K562 (cell line): ENCODE results near the gene FAM83F. TPM values are rescaled to one million over a fixed set of nuclear protein-coding genes. Genes with fewer than 3 reads are reported as not detected.
A peak's percentile ranks its signal among the peaks of the same experiment; 100 is the strongest.

Experiments used
- ATF7 ChIP-seq: fragments of 450-650 bp; IDR thresholded peaks from 2 replicates; pipeline ENCODE4 v1.7.1; 2014; ENCODE audit warnings: mild to moderate bottlenecking, moderate library complexity
- DMBX1 ChIP-seq: fragments of 250-450 bp; sonication (Bioruptor Pico); IDR thresholded peaks from 2 replicates; pipeline ENCODE4 v1.8.0; 2022; ENCODE audit warnings: inconsistent platforms, mild to moderate bottlenecking, moderate library complexity, borderline replicate concordance
- ETV1 ChIP-seq: fragments of 450-650 bp; conservative IDR thresholded peaks from 2 replicates; pipeline ENCODE4 v1.6.1; 2016; ENCODE audit warnings: missing genetic modification characterization, control low read depth, low read depth, missing compliant biosample characterization
- GABPA ChIP-seq: fragments of 200-800 bp; sonication (Bioruptor generic); conservative IDR thresholded peaks from 2 replicates; pipeline ENCODE4 v1.6.1; 2016; ENCODE audit warnings: low read depth, missing genetic modification characterization, missing compliant biosample characterization
- KDM1A ChIP-seq, 2 experiments: fragments of 450-650 bp; IDR thresholded peaks; 2 replicates each; pipeline ENCODE4 v1.6.1; 2016; ENCODE audit warnings: mild to moderate bottlenecking in 2 of 2
- LARP7 ChIP-seq: fragments of 450-650 bp; IDR thresholded peaks from 2 replicates; pipeline ENCODE4 v1.6.1; 2016
- MECOM ChIP-seq: fragments of 250-450 bp; sonication (Bioruptor Pico); IDR thresholded peaks from 2 replicates; pipeline ENCODE4 v1.8.0; 2022; ENCODE audit warnings: inconsistent platforms
- MTA2 ChIP-seq: fragments of 450-650 bp; IDR thresholded peaks from 2 replicates; pipeline ENCODE4 v1.6.1; 2016; ENCODE audit warnings: low read depth
- POLR2AphosphoS5 ChIP-seq: IDR thresholded peaks from 2 replicates; pipeline ENCODE4 v1.6.1; 2011; ENCODE audit warnings: mild to moderate bottlenecking, low read depth, low read length, moderate library complexity; ENCODE audit not compliant: control insufficient read depth, insufficient read depth
- RCOR1 ChIP-seq, 2 experiments: IDR thresholded peaks; 2 replicates each; pipeline ENCODE4 v1.6.1; 2012; ENCODE audit warnings: low read depth in 2 of 2, low read length in 2 of 2, borderline replicate concordance in 1 of 2, improper control_type of control experiment in 1 of 2
- SMARCA5 ChIP-seq: fragments of 450-650 bp; IDR thresholded peaks from 2 replicates; pipeline ENCODE4 v1.6.1; 2016
- SMARCE1 ChIP-seq: fragments of 450-650 bp; IDR thresholded peaks from 2 replicates; pipeline ENCODE4 v1.7.1; 2016; ENCODE audit warnings: mild to moderate bottlenecking
- ZNF12 ChIP-seq: sonication (generic); formaldehyde crosslinking; IDR thresholded peaks from 2 replicates; pipeline ENCODE4 v1.4.0; 2020; ENCODE audit warnings: mild to moderate bottlenecking, missing genetic modification reagents
- ZNF175 ChIP-seq: fragments of 200-800 bp; sonication (Bioruptor generic); IDR thresholded peaks from 2 replicates; pipeline ENCODE4 v1.6.1; 2016; ENCODE audit warnings: low read depth, mild to moderate bottlenecking, missing genetic modification characterization, missing compliant biosample characterization
- polyA plus RNA-seq, 8 experiments: library from polyadenylated mRNA; depleted of rRNA in 4 of 8; stranded (reverse) in 5 of 8; unstranded in 3 of 8; fragments of >200 nt; fragmentation: Nextera tagmentation in 2 of 8; fragmentation: Illumina TruSeq in 1 of 8; extraction: Ambion mirVana in 2 of 8; extraction: Trizol in 1 of 8; gene quantifications; 2 replicates each; pipeline versions ENCODE4 v1.2.1 to v1.2.3, GENCODE V29; 2011 to 2014; ENCODE audit warnings: inconsistent platforms in 1 of 8, missing spikeins in 1 of 8
- total RNA-seq, 7 experiments: library from RNA; depleted of rRNA in 6 of 7; stranded (reverse); fragments of >200 nt in 6 of 7; fragmentation: Illumina TruSeq in 2 of 7; extraction: Trizol in 2 of 7; gene quantifications; 2 replicates each; pipeline versions ENCODE4 v1.2.1 to v1.2.3, GENCODE V29; 2011 to 2021; ENCODE audit warnings: low replicate concordance in 1 of 7
- TF ChIP-seq, protein P1 (sequence below), 2 experiments: IDR thresholded peaks; 2 replicates each; pipeline ENCODE4 v1.6.1; 2011; ENCODE audit warnings: borderline replicate concordance in 1 of 2, control low read depth in 1 of 2, low read depth in 1 of 2, low read length in 1 of 2, mild to moderate bottlenecking in 1 of 2, mixed read lengths in 1 of 2, moderate library complexity in 1 of 2; ENCODE audit not compliant: insufficient read depth in 1 of 2, insufficient read length in 1 of 2, poor library complexity in 1 of 2, severe bottlenecking in 1 of 2; ENCODE audit errors: extremely low read depth in 1 of 2
- TF ChIP-seq, protein P2 (sequence below): fragments of 450-650 bp; IDR thresholded peaks from 2 replicates; pipeline ENCODE4 v1.6.1; 2016; ENCODE audit warnings: antibody characterized with exemption
- TF ChIP-seq, protein P3 (sequence below): fragments of 450-650 bp; formaldehyde crosslinking; IDR thresholded peaks from 2 replicates; pipeline ENCODE4 v1.4.0; 2020; ENCODE audit warnings: mild to moderate bottlenecking, moderate library complexity
- TF ChIP-seq, protein P4 (sequence below), 2 experiments: fragments of 450-650 bp; conservative IDR thresholded peaks; 2 replicates each; pipeline ENCODE4 v1.6.1; 2017; ENCODE audit warnings: mild to moderate bottlenecking in 2 of 2, moderate library complexity in 2 of 2
- TF ChIP-seq, protein P5 (sequence below): fragments of 450-650 bp; IDR thresholded peaks from 2 replicates; pipeline ENCODE4 v1.6.1; 2017; ENCODE audit warnings: antibody characterized with exemption

FAM83F gene
- total and polyA plus RNA-seq, 9 of the 15 experiments (the other 6 are each of a cell fraction or from before 2014, with no cell fraction given), result under 0.01 to 0.13 (median 0.04) TPM; not detected in 1

DNA sequence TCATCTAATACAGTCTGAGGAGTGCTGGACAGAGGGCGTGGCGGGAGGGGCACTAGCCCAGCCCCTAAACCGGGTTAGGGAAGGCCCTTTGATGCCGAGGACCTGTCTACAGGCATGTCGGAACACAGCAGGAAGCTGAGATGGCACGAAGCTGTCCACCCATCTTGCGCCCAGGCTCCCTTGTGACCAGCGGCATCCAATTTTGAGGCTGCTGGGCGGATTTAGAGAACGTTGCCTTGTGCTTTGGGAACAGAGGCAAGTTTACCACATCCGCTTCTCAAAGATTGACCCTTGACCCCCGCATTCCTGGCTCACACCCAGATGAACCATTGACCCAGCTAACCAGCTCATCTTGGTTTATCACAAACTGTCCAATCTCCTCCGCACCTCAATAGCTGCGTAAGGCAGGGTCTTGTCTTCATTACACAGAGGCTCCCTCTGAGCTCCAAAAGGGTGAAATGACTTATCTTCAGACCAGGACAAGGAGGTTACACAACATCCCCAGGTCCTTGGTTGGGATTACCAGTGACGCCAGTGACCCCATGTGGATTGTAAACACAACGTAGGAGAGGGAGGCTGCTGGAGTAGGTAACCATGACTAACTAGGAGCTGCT, 4.5 kb downstream of the FAM83F start (continued):
- TF ChIP-seq ZNF12 (CRISPR knock-in tag) (no peak), SMARCA5 (no peak), GABPA (tag) (peak; percentile 79), POLR2AphosphoS5 (peak; percentile 60; the same call in 1 of the 2 replicates), SMARCE1 (no peak), MTA2 (0 out of 2 replicates have a peak, but pooled peaks have one; percentile 10), LARP7 (no peak), MECOM (0 out of 2 replicates have a peak, but pooled peaks have one; percentile 7), ATF7 (peak; percentile 68), KDM1A (IDR thresholded peaks at IDR 0.05) (peak; percentile 93 to 96), ZNF175 (CRISPR knock-in tag) (0 out of 2 replicates have a peak, but pooled peaks have one; percentile 67), ETV1 (tag) (peak; percentile 78), DMBX1 (CRISPR knock-in tag) (peak; percentile 61; the same call in 1 of the 2 replicates), RCOR1 (IDR thresholded peaks at IDR 0.05; ENCODE audit: borderline replicate concordance in 1 of 2, low read depth in 2 of 2, low read length in 2 of 2) (peak; percentile 66 to 85; a peak in 3 of 4 replicates)
- TF ChIP-seq, protein P1, sequence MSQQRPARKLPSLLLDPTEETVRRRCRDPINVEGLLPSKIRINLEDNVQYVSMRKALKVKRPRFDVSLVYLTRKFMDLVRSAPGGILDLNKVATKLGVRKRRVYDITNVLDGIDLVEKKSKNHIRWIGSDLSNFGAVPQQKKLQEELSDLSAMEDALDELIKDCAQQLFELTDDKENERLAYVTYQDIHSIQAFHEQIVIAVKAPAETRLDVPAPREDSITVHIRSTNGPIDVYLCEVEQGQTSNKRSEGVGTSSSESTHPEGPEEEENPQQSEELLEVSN (IDR thresholded peaks at IDR 0.05; ENCODE audit: borderline replicate concordance in 1 of 2, extremely low read depth in 1 of 2, insufficient read depth in 1 of 2, insufficient read length in 1 of 2, low read depth in 1 of 2, low read length in 1 of 2, poor library complexity in 1 of 2, severe bottlenecking in 1 of 2), result peak in 1 of 2 experiments; percentile 33
- TF ChIP-seq, protein P2, sequence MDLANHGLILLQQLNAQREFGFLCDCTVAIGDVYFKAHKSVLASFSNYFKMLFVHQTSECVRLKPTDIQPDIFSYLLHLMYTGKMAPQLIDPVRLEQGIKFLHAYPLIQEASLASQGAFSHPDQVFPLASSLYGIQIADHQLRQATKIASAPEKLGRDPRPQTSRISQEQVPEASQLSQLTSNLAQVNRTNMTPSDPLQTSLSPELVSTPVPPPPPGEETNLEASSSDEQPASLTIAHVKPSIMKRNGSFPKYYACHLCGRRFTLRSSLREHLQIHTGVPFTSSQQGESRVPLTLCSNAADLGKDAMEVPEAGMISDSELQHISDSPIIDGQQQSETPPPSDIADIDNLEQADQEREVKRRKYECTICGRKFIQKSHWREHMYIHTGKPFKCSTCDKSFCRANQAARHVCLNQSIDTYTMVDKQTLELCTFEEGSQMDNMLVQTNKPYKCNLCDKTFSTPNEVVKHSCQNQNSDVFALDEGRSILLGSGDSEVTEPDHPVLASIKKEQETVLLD, result 0 out of 2 replicates have a peak, but pooled peaks have one; percentile 38
- TF ChIP-seq, protein P3, sequence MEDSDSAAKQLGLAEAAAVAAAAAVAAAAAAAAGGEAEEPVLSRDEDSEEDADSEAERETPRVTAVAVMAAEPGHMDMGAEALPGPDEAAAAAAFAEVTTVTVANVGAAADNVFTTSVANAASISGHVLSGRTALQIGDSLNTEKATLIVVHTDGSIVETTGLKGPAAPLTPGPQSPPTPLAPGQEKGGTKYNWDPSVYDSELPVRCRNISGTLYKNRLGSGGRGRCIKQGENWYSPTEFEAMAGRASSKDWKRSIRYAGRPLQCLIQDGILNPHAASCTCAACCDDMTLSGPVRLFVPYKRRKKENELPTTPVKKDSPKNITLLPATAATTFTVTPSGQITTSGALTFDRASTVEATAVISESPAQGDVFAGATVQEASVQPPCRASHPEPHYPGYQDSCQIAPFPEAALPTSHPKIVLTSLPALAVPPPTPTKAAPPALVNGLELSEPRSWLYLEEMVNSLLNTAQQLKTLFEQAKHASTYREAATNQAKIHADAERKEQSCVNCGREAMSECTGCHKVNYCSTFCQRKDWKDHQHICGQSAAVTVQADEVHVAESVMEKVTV (CRISPR knock-in tag), result peak; percentile 44; the same call in 1 of the 2 replicates
- TF ChIP-seq, protein P4, sequence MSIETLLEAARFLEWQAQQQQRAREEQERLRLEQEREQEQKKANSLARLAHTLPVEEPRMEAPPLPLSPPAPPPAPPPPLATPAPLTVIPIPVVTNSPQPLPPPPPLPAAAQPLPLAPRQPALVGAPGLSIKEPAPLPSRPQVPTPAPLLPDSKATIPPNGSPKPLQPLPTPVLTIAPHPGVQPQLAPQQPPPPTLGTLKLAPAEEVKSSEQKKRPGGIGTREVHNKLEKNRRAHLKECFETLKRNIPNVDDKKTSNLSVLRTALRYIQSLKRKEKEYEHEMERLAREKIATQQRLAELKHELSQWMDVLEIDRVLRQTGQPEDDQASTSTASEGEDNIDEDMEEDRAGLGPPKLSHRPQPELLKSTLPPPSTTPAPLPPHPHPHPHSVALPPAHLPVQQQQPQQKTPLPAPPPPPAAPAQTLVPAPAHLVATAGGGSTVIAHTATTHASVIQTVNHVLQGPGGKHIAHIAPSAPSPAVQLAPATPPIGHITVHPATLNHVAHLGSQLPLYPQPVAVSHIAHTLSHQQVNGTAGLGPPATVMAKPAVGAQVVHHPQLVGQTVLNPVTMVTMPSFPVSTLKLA (conservative IDR thresholded peaks at IDR 0.05), result peak in 1 of 2 experiments; percentile 52; a peak in 2 of 4 replicates
- TF ChIP-seq, protein P5, sequence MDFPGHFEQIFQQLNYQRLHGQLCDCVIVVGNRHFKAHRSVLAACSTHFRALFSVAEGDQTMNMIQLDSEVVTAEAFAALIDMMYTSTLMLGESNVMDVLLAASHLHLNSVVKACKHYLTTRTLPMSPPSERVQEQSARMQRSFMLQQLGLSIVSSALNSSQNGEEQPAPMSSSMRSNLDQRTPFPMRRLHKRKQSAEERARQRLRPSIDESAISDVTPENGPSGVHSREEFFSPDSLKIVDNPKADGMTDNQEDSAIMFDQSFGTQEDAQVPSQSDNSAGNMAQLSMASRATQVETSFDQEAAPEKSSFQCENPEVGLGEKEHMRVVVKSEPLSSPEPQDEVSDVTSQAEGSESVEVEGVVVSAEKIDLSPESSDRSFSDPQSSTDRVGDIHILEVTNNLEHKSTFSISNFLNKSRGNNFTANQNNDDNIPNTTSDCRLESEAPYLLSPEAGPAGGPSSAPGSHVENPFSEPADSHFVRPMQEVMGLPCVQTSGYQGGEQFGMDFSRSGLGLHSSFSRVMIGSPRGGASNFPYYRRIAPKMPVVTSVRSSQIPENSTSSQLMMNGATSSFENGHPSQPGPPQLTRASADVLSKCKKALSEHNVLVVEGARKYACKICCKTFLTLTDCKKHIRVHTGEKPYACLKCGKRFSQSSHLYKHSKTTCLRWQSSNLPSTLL, result no peak
